Fibroblast of gingiva (primary cell): ENCODE measurements around the gene FSCN2.

Experiments used
- DNase-seq: peaks from one replicate; pipeline ENCODE4 v3.0.0-alpha.2; 2011; ENCODE audit warnings: low read depth

The FSCN2 gene

DNA sequence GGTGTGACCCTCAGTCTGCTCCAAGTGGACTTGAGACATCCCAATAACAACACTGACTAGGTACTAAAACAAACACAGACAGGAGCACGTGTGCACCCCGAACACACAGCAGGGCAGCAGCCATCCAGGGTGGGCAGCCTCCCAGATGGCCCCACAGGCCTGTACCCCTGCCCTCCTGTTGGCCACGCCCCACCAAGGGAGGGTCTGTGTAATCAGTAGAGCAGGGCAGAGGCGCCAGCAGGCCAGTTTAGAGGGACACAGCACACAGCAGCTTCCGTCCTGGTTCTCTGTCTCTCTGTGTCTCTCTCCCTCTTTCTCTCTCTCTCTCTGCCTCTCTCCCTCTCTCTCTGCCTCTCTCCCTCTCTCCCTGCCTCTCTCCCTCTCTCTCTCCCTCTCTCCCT is 37.0 kb upstream of the FSCN2 start:
- no peak for DNase-seq

DNA sequence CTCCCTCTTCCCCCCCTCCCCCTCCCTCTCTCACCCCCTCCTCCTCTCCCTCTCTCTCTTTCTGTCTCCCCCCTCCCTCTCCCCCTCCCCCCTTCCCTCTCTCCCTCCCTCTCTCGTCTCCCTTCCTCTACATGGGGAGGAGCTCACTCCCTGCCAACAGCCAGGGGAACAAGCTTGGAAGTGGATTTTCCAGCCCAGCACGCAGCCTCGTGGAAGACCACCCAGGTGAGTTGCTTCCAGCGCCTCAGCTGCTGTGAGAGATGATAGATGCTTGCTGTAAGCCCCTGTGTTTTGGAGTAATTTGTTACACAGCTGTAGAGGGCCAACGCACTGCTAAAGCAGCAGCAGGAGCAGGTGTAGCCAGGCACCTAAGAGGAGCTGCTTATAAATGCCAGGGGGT is 36.4 kb upstream of the FSCN2 start:
- DNase-seq, result no peak

DNA sequence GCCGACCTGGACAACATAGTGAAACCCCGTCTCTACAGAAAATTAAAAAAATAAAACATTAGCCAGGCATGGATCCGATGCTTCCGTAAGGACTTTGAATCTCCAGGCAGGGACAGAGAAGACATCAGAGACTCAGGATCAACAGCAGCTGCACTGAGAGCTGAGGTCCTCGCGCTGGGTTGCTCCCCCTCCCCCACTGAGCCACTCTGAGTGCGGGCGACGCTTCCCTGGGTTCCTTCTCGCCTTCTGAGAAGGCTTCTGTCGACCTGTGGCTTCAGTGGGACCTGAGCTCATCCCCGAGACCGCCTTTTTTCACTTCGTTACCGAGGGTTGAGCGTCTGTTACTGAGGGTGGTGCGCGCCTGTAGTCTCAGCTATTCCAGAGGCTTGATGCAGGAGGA is 36.0 kb upstream of the FSCN2 start:
- DNase-seq, result no peak

DNA sequence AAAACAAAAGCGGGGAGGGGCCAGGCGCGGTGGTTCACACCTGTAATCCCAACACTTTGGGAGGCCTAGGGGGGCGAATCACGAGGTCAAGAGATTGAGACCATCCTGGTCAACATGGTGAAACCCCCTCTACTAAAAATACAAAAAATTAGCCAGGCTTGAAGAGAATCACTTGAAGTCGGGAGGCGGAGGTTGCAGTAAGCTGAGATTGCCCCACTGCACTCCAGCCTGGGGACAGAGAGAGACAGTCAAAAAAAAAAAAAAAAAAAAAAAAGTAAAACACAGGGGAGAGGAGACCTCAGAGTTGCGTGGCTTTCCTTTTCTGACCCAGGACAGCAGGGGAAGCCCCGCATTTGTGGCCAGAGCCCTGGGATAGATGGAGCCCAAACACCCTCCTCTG is 35.5 kb upstream of the FSCN2 start:
- DNase-seq, result no peak

DNA sequence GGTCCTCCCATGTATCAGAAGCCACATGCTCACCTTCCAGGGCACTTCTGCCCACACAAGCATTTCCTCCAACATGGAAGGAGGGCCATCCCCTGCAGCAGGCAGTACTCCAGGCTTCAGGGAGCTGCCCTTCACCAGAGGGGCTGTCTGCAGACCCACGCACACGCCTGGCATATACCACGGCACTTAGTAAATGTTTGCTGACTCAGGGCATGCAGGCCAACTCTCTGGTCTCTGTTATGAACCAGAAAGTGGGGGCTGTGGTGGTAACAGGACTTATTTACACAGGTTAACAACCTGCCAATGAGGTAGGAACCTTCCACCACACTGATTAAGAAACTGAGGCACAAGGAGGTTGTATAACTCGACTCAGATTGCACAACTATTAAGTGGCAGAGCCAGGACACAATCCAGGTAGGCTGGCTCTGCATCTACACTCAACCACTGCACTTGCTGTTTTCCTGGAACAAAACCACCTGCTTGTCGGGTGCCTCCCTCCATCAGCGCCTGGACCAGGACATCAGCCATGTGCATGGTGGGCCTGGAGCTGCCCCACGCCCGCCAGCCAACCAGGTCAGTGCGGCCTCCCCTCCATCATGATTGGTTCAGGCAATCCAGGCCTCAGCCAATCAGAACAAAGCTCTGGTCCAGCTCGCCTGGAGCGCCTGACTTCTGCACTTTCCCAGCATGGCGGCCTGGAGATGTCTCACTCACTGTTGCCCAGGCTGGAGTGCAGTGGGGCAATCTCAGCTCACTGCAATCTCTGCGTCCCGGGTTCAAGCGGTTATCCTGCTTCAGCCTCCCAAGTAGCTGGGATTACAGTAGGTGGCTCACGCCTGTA is 34.8 kb upstream of the FSCN2 start:
- no peak for DNase-seq

DNA sequence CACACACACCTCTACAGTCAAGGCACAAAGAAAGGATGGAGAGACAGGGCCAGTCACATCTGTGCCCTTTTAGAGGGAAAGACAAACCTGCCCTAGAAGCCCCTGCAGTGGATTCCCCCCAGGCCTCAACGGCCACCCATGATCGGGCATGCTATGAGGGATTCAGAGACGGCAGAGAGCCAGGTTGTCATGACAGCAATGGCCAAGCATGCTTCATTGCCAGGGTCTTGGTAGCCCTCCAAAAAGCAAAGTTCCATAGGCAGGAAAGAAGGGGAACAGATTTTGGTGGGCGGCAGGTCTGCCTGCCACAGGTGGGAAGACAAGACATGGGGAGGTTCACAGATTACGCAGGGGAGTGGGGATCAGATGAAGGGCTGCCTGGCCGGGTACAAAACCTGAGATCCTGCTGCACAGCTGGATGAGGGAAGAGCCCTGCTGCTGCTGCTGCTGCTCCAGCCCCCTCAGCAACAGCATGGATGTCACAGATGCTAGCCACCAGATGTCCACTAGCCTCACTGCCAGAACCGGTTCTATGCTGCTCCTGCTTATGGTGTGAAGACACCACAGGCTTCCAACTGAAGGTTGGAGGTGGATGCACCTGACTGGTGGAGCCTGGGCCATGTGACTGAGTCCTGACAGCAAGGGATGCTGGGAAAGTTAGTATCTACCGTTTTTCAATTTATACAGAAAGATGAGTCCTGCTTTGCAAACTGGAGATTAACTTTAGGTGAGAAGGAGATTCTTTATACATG is 33.4 kb upstream of the FSCN2 start:
- DNase-seq, result no peak

DNA sequence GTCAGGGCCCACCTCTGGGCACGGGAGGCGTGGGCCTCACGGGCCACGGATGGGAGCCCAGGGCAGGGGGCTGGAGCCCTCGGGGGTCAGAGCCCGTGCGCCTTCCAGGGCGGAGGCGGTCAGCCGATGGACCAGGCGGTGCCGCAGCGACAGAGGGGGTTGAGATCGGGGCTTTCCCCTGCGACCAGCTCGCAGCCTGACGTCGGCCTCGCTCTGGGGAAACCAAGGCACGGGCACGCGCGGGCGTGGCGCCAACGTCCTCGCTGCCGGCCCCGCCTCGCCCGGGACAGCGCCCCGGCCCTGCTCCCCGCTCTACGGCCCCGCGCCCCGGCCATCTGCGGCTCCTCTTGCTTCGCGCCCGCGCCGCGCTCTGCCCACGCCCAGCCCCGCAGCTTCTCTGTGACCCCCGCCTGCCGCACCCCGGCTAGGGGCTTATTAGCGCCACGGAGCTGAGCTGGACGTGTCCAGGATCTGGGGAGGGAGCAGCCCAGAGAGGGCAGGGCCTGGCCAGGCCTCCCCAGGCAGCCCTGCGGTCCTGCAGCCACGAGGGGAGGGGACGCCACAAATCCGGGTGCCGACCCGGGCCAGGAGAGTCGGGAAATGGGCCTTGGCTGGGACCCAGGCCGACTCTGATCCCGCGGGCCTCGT is 29.1 kb upstream of the FSCN2 start:
- DNase-seq, result no peak

DNA sequence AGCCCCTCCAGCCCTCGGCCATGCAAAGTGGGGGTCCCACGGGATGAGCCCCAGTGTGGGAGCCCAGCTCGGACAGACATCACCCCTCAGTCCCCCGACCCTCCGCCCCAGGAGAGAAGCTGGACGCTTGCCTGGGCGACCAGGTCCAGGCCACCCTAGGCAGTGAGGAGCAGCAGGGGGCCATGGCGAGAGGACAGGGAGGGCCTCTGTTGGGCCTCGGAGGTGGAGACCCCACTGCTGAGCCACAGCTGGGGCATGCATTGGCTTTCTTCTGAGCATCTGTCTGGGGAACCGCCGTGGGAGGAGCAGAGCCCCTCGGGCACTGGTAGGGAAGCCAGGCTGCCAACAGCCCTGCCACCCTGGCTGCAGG is 28.6 kb upstream of the FSCN2 start:
- DNase-seq, result no peak

DNA sequence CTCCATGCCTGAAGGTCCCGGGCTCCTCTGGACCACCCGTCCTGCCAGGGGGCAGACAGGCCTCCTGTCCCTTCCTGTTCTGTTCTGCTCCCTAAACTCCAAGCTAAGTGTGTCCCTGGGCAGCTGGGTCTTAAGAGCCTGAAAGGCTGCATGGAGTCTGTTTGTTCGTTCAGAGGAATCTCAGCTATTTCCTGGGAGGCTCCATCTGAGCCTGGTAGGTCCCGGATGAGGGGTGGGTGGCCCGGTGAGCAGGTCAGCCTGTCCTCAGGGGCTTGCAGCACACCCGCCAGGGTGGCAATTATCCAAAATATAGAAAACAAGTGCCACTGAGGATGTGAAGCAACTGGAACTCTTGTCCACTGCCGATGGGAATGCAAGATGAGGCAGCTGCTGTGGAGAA is 28.1 kb upstream of the FSCN2 start:
- no peak for DNase-seq

DNA sequence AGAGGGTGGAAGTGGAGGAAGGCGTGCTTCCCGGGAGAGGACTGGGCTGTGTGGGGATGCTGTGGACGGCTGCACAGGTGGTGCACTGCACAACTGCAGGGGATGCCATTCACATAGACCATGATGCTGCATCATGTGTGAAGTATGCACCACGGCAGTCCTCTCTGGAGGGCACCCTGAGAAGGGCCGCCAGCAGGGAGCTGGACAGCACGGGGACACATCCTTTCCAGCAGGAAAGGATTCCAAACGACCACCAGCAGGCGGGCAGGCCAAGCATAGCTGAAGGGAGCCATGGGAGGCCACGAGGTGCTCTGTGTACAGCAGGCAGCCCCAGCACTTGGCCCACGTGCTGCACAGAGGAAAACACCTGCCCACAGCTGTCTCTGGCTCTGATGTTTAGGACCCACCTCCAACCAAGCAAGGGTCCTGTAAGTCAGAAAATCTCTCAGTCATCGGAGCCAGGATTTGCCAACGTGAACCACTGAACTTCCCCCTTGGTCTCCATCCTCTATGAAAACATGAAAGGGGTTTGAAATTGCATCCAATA is 25.6 kb upstream of the FSCN2 start:
- DNase-seq, result no peak

DNA sequence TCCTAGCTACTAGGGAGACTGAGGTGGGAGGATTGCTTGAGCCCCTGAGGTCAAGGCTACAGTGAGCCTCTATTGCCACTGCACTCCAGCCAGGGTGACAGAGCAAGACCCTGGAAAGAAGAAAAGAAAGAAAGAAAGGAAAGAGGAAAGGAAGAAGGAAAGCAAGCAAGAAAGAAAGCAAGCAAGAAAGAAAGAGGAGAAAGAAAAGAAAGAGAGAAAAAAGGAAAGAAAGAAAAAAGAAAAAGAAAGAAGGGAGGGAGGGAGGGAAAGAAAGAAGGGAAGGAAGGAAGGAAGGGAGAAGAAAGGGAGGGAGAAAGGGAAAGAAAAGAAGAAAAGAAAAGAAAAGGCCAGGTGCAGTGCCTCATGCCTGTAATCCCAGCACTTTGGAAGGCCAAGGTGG is 24.6 kb upstream of the FSCN2 start:
- no peak for DNase-seq

DNA sequence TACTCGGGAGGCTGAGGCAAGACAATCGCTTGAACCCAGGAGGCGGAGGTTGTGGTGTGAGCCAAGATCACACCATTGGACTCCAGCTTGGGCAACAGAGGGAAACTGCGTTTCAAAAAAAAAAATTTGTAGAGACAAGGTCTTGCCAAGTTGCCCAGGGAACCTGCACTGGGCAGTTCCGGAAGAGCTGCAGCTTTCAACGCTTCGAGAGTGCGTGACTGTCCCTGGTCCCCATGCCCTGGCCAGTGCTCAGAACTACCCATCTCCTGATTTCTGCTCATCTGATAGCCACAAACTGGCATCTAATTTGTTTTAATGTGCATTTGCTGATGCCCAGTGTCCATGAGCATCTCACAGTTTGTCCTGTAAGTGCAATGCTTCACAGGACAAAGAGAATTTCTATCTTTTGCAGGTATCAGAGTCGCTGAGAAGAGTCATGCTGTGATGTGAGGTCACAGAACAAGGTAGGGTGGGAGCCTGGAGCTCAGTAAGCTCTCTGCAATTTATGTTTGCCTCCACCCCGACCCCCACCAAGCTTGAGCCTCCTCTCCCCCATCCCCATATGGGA is 19.5 kb upstream of the FSCN2 start:
- DNase-seq, result peak; percentile 73

DNA sequence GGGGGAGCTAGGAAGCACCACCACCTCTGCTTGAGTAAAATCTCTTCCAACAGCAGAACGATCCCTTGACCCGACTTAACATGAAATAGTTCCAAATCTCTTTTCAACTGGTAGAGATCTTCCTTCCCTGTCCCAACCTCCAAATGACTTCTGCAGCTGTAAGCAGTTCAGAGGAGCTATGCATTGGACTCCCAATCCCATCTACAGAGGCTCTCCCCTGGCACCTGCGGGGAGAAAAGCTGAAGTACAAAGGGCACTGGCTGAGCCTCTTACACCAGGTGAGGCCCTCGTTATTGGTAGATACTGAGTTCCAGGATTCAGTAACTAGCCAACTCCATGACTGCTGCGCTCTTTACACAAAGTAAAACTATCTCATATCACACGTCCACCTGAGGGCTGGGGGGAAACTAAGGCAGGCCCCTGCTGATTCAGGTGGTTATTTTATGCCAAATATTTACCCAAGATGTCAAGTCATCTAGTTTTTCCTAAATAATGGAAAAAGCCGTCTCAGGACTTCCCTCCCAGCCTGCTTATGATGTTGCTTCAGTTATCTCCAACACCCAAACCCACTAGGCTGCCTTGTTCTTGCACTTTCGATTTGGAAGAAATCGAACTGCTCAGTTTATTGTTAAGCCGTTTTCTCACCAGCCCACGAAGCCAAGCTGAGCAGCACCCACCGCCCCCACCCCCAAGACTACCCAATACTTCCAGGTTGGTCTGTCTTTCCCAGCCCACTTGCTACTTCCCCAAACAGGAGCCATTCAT is 18.8 kb upstream of the FSCN2 start:
- DNase-seq, result no peak

DNA sequence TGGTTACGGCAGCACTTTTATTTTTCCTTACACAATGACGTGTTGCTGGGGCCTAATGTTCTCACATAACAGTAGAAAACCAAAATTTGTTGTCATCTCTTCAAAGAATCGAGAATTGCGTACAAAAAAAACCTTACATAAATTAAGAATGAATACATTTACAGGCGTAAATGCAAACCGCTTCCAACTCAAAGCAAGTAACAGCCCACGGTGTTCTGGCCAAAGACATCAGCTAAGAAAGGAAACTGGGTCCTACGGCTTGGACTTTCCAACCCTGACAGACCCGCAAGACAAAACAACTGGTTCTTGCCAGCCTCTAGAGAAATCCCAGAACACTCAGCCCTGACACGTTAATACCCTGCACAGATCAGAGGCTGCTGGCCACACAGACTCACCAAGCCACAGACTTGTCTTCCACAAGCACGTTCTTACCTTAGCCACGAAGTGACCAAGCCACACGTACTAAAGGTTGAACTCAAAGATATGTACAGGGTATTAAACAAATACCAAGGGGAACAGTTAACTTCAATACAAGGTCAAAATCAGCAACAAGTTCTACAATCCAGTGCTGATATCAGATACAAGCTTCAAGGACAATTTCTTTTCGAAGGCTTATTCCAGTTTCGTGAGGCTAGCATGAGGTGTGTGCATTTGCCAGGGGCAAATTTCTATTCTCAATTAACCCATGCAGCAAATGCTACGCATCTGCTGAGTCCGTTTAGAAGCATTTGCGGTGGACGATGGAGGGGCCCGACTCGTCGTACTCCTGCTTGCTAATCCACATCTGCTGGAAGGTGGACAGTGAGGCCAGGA is 18.0 kb upstream of the FSCN2 start:
- no peak for DNase-seq

DNA sequence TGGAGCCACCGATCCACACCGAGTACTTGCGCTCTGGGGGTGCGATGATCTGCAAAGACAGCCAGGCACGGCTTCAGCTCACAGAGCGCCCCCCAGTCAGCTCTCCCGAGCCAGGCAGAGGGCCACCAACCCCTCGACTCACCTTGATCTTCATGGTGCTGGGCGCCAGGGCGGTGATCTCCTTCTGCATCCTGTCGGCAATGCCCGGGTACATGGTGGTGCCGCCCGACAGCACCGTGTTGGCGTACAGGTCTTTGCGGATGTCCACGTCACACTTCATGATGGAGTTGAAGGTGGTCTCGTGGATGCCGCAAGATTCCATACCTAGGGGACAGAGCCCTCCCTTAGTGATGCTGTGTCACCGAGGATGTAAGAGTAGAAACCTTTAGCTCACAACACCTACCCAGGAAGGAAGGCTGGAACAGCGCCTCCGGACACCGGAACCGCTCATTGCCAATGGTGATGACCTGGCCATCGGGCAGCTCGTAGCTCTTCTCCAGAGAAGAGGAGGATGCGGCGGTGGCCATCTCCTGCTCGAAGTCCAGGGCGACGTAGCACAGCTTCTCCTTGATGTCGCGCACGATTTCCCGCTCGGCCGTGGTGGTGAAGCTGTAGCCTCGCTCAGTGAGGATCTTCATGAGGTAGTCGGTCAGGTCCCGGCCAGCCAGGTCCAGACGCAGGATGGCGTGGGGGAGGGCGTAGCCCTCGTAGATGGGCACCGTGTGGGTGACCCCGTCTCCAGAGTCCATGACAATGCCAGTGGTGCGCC is 17.2 kb upstream of the FSCN2 start:
- DNase-seq, result no peak

DNA sequence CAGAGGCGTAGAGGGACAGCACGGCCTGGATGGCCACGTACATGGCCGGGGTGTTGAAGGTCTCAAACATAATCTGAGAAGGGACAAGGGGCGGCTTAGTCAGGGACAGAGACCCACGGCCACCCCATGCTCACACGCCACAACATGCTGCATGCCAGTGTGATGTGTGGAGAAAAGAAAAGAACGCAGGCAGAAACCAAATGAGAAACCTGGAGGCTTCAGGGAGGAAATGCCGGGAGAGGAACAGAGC is 16.7 kb upstream of the FSCN2 start:
- DNase-seq, result no peak

DNA sequence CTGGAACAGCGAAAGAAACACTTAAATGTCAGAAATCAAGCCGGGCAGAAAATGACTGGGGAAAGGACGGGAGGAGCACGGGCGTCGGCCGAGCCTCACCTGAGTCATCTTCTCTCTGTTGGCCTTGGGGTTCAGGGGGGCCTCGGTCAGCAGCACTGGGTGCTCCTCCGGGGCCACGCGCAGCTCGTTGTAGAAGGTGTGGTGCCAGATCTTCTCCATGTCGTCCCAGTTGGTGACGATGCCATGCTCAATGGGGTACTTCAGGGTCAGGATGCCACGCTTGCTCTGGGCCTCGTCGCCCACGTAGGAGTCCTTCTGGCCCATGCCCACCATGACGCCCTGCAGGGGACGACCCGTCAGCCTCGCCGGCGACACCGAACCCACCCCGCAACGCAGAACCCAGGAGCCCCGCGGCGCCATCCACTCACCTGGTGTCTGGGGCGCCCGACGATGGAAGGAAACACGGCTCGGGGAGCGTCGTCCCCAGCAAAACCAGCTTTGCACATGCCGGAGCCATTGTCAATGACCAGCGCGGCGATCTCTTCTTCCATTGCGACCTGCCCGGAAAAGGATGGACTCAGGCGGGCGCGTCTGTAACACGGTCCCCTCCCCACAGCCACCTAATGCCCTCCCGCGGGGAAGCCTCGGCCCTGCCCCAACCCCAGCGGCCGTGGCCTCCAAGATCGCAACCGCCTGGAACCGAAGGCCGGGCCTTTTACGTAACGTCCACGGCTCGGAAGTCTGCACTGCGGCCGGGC is 16.2 kb upstream of the FSCN2 start:
- no peak for DNase-seq

DNA sequence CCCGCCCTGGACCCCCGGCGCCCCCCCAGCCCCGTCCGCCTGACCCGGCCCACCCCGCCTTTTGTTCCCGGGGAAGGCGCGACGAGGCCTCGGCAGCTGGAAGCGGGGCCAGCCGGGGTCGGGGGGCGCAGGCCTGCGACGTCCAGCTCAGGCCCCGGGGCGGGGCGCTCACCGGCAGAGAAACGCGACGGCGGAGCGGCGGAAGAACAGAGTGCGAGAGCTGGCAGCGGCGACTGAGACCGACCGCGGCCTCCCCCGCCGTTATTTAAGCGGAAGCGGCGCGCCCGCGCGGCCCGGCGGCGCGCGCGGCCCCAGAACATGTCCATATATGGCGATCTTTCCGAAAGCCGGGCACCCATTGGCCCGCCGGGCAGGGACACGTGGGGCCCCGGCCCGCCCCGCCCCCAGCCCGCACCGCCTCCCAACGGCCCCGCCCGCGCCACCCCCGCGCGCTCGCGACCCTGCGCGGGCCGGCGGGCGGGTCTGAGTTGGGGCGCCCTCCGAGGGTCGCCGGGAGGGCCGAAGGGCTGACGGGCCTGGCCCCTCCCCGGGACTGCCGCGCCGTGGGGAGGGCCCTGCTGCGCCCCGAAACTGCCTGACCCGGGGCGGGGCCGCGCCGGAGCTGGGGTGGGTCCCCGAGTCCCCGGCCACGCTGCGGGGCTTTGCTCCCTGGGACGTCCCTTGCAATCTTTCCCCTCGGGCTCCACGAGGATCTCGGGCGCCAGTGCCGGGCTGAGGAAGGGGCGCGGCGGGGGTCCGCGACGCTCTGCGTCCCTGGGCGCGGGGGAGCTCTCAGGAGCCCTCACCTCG is 15.4 kb upstream of the FSCN2 start, which contains the start of gene ACTG1:
Gene ACTG1, minus strand, starts transcription at position 238 of the 810 bp plus-strand sequence. CDS start 445 bp downstream, outside the sequence.
- peak; percentile 94 for DNase-seq

DNA sequence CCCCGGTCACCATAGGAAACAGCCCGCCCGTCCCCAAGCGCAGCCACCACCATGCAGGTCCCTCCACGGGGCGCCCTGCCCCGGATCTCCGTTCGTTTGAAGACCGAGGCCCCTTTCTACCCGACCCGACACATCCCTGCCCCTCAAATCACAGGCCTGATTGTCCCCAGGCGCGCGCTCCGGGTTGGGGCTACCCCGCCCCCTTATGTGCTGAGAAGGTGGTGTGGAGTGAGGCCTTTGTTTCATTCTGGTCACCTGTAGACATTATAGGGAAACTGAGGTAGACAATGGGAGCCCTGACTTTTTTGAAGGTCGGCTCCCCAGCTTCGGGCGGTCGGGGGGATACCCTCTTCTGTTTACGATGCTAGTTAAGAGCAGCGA is 14.8 kb upstream of the FSCN2 start:
- DNase-seq, result peak; percentile 54
